Peyer's patch (tissue), 4 donors: Measurements from ENCODE around the gene C7orf57. TPM values are rescaled to one million over a fixed set of nuclear protein-coding genes. Genes with fewer than 3 reads are reported as not detected.

ENCODE experiments used
- DNase-seq, 3 donors: peaks; one replicate each; pipeline ENCODE4 v3.0.0-alpha.2; 2017 to 2019
- H3K27ac ChIP-seq, 4 donors: fragments of 200-600 bp; sonication (generic); one replicate each; pipeline ENCODE4 v1.5.1; 2016 to 2019
- H3K27me3 ChIP-seq, 2 donors: fragments of 200-600 bp; sonication (generic); one replicate each; pipeline ENCODE4 v1.5.1; 2019
- H3K36me3 ChIP-seq, 3 donors: fragments of 200-600 bp; sonication (generic); one replicate each; pipeline ENCODE4 v1.5.1; 2016 to 2019
- H3K4me1 ChIP-seq, 4 donors: fragments of 200-600 bp; sonication (generic); one replicate each; pipeline ENCODE4 v1.5.1; 2016 to 2019
- H3K4me3 ChIP-seq, 4 donors: fragments of 200-600 bp; sonication (generic); 1 replicate in 3 of 4; 2 replicates in 1 of 4; pipeline ENCODE4 v1.5.1; 2016 to 2019; ENCODE audit warnings: mild to moderate bottlenecking in 1 of 4
- H3K9me3 ChIP-seq, 4 donors: fragments of 200-600 bp; sonication (generic); one replicate each; pipeline ENCODE4 v1.5.1; 2016 to 2019; ENCODE audit warnings: mild to moderate bottlenecking in 1 of 4
- CTCF ChIP-seq, 6 experiments: fragments of 450-650 bp in 4 of 6; fragments of 200-600 bp in 2 of 6; sonication (generic) in 1 of 6; IDR thresholded peaks; one replicate each; pipeline ENCODE4 v1.5.1; 2017 to 2019; ENCODE audit warnings: antibody characterized with exemption in 6 of 6, mild to moderate bottlenecking in 3 of 6, moderate library complexity in 1 of 6
- POLR2A ChIP-seq, 2 donors: fragments of 450-650 bp; IDR thresholded peaks; one replicate each; pipeline ENCODE4 v1.5.1; 2017; ENCODE audit warnings: antibody characterized with exemption in 2 of 2, mild to moderate bottlenecking in 2 of 2, moderate library complexity in 2 of 2
- total RNA-seq, 4 donors: library from RNA; depleted of rRNA; stranded (reverse); fragments of >200 nt; gene quantifications; one replicate each; pipeline ENCODE4 v1.1.0, GENCODE V29; 2016

The C7orf57 gene
- total RNA-seq, 4 donors from 2014 or later = not detected

DNA sequence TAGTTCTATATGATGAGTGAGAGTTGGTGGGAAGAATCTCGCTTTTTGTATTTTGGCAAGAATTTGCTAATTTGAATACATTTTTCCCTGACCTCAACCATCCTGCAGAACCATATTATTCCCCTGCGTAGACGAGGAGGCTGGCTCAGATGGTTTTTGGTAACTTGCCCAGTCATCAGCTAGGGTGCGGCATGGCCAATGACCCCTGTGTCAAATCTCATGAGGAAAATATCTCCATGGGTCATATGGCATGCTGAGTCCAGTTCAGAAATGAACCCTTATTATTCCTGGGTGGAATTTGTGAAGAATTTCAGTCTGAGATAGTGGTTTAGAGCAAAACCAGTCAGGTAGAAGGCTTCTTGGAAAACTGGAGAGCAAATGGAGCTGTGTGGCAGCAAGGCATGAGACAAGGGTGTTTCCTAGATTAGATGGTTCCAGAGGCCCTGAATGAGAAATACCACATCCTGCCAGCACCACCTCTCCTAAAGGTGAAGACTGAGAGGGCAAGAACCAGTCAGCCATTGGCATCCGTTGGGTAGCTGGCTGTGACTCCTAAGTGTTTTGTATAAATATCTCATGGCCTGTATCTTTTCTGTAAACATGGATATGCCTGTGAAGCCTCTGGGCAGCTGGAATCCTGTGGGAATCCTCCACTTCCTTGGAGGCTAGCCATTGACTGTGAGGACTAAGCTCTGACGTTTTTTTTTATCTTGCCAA lies 47.9 kb downstream of the C7orf57 start:
- H3K9me3 ChIP-seq = no peaks in the 10 kb centered on the region
- H3K4me3 ChIP-seq = no peak overlapping the region
- TF ChIP-seq CTCF (IDR thresholded peaks at IDR 0.05) (no peak), POLR2A (IDR thresholded peaks at IDR 0.05) (no peak)
- H3K36me3 ChIP-seq = no peaks in the 10 kb centered on the region
- H3K27ac ChIP-seq = peak overlapping the region in 1 of 4 donors; percentile 60
- no peaks in the 10 kb centered on the region for H3K27me3 ChIP-seq
- peak in 1 of 3 donors; percentile 63 for DNase-seq
- H3K4me1 ChIP-seq = peaks cover 0 to 49% (median 13%) of the 10 kb centered on the region in 4 donors

GRCh38 chr7:48084727-48085432 lies 49.5 kb downstream of the C7orf57 start:
- no peaks in the 10 kb centered on the region for H3K36me3 ChIP-seq
- no peaks in the 10 kb centered on the region for H3K27me3 ChIP-seq
- TF ChIP-seq CTCF (IDR thresholded peaks at IDR 0.05) (peak in 2 of 6 experiments; percentile 7 to 24), POLR2A (IDR thresholded peaks at IDR 0.05) (peak in 1 of 2 donors; percentile 23)
- peaks cover 0 to 46% (median 13%) of the 10 kb centered on the region in 4 donors for H3K4me1 ChIP-seq
- H3K9me3 ChIP-seq = no peaks in the 10 kb centered on the region
- peak in 2 of 3 donors; percentile 71 to 88 for DNase-seq
- H3K27ac ChIP-seq = peak overlapping the region; percentile 52 to 63 (median 60)
- no peak overlapping the region for H3K4me3 ChIP-seq

DNA sequence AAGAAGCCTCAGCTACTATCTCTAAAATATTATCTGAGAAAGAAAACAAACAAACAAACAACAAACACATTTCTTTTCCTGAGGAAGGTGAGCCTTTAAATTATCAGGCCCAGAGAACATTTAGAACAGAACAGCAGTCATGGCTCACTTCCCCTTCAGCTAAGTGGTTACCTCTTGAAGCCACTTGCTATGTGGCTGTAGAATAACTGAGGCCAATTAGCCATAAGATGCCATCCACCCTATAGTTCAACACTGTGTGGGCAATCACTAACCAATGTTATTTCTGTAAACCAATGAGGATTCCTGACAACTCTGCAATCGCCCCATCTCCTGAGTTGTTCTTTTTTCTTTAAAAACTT lies 50.1 kb downstream of the C7orf57 start:
- peaks cover 0 to 52% (median 13%) of the 10 kb centered on the region in 4 donors for H3K4me1 ChIP-seq
- no peaks in the 10 kb centered on the region for H3K27me3 ChIP-seq
- peak overlapping the region; percentile 52 to 63 (median 60) for H3K27ac ChIP-seq
- no peak overlapping the region for H3K4me3 ChIP-seq
- DNase-seq = no peak
- H3K9me3 ChIP-seq = no peaks in the 10 kb centered on the region
- H3K36me3 ChIP-seq = no peaks in the 10 kb centered on the region
- TF ChIP-seq CTCF (IDR thresholded peaks at IDR 0.05) (no peak), POLR2A (IDR thresholded peaks at IDR 0.05) (no peak)

GRCh38 chr7:48085942-48086341 lies 50.6 kb downstream of the C7orf57 start:
- Histone ChIP-seq H3K36me3 (no peaks in the 10 kb centered on the region), H3K27ac (peak overlapping the region in 3 of 4 donors; percentile 52 to 63 (median 57)), H3K4me3 (no peak overlapping the region), H3K9me3 (no peaks in the 10 kb centered on the region), H3K4me1 (peaks cover 0 to 55% (median 13%) of the 10 kb centered on the region in 4 donors), H3K27me3 (no peaks in the 10 kb centered on the region)
- DNase-seq = no peak
- TF ChIP-seq POLR2A (IDR thresholded peaks at IDR 0.05) (no peak), CTCF (IDR thresholded peaks at IDR 0.05) (no peak)

DNA sequence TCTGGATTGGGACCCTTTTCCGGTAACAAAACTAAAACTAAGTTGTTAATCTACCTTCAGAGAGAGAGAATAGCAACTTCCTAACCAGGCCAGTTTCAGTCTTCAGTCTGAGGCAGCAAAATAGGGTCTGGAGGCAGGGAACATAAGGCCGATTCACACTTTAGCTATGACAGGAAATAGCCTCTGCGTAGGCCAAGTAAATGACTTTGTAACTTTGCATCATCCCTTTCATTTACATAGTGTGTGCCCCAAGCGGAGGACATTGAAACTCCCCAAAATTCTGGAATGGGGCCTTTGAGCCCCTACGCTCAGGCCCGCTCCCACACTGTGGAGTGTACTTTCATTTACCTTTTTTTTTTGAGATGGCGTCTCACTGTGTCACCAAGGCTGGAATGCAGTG lies 52.0 kb downstream of the C7orf57 start:
- Histone ChIP-seq H3K27ac (peak overlapping the region; percentile 38 to 97 (median 88)), H3K4me1 (peaks cover 0 to 55% (median 13%) of the 10 kb centered on the region in 4 donors), H3K9me3 (no peaks in the 10 kb centered on the region), H3K4me3 (peak overlapping the region in 1 of 4 donors; percentile 94), H3K27me3 (no peaks in the 10 kb centered on the region), H3K36me3 (peaks cover 0 to 12% (median 0%) of the 10 kb centered on the region in 3 donors)
- no peak for TF ChIP-seq CTCF (IDR thresholded peaks at IDR 0.05)
- no peak for TF ChIP-seq POLR2A (IDR thresholded peaks at IDR 0.05)
- no peak for DNase-seq
